IPS-18c (cell line): ENCODE measurements around the gene RAMP3.

Experiments used
- H3K4me3 ChIP-seq: 2 replicates; pipeline ENCODE4 v1.7.0; 2013; ENCODE audit warnings: low read depth, mild to moderate bottlenecking, low read length, moderate library complexity; ENCODE audit not compliant: insufficient read depth
- H3K9me3 ChIP-seq: one replicate; pipeline ENCODE4 v1.6.1; 2013; ENCODE audit warnings: mild to moderate bottlenecking, low read length, moderate library complexity; ENCODE audit not compliant: control insufficient read depth, insufficient read depth

Gene RAMP3

DNA sequence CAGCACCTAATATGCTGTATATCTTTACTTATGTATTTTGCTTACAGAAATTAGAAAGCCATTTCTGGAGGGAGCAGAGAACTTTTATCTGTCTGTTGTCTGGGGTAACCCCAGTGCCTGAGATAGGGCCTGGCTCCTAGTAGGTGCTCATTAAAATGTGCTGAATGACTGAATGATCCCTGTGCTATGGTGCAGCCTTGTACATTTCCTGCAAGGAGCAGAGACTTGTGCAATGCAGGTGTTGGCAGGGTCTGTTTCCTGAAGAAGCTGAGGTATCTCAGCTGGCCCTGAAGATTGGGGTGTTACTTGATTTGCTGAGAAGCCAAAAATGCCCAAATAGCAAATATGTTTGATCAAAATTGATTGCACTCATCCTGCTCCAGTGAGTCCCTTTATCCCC is 65.5 kb downstream of the RAMP3 start:
- H3K9me3 ChIP-seq = no peaks in the 10 kb centered on the region

GRCh38 chr7:45223728-45224630 is 66.4 kb downstream of the RAMP3 start:
- H3K9me3 ChIP-seq = no peaks in the 10 kb centered on the region
- no peak overlapping the region for H3K4me3 ChIP-seq

More for the DNA sequence above, 65.5 kb downstream of the RAMP3 start:
- H3K4me3 ChIP-seq = no peak overlapping the region

DNA sequence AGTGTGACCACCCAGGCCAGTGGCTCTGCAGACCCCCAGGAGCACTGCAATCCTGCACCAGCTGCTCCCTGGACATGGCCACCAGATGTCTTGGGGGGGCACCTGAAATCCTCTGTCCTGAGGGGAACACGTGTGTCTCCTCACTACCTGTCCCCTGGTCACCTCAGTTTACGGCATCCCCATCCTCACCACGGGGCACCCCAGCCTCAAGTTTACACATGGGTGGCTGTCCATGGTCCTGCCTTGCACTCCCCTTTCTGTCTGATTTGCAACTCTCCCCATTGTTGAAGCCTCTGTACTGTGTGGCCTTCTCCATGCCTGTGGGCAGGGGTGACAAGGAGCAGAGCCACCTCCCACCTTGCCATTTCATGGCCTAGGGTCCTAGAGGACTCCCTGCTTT is 67.2 kb downstream of the RAMP3 start:
- no peak overlapping the region for H3K4me3 ChIP-seq
- H3K9me3 ChIP-seq = no peaks in the 10 kb centered on the region

DNA sequence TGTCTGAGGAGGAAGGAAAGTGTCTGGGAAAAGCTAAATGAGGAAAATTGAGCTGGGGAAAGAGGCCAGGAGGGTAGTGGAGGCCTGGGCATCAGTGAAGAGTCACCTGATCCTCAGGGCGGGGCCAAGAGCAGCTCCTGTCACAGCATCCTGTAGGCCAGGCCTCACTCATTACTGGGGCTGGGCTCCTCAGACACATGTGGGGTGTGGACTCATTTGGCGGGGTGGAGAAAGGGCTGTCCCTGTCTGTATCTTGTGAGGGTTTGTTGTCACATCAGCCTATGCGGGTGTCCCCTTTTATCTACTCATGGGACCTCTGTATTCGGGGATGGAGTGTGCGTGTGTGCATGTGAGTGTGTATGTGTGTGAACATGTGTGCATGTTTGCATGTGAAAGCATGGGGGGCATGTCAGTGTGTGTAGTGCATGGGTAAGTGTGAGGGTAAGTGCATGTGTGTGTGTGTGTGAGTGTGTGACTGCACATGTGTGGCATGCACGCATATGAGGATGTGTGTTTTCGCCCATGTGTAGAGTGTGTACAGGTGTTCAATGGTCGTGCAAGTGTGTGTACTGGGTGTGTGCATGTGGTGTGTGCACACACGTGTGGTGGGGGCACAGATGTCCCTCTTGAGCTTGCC is 67.8 kb downstream of the RAMP3 start:
- H3K9me3 ChIP-seq = no peaks in the 10 kb centered on the region
- no peak overlapping the region for H3K4me3 ChIP-seq

DNA sequence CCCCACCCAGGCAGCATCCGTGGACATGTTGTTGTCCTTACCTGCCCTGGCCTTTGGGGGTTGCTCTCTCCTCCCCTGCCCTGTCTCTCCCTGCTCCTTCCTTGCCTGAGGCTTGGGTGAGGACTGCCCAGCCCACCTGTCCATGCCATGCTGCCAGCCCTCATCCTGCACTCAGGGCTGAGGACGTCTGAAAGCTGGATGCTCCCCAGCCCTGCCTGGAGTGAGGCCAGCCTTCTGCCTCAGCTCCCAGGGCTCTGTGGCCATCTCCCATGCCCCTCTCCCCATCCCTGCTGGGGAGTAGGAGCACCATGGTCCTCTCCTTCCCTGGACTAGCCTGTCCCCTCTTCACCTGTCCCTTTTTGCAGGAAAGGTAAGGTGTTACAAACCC is 68.4 kb downstream of the RAMP3 start:
- no peaks in the 10 kb centered on the region for H3K9me3 ChIP-seq
- H3K4me3 ChIP-seq = no peak overlapping the region

- Histone ChIP-seq H3K4me3 (no peak overlapping the region), H3K9me3 (no peaks in the 10 kb centered on the region)
These were observed 71.7 kb downstream of the RAMP3 start for GRCh38 chr7:45229156-45229920.

DNA sequence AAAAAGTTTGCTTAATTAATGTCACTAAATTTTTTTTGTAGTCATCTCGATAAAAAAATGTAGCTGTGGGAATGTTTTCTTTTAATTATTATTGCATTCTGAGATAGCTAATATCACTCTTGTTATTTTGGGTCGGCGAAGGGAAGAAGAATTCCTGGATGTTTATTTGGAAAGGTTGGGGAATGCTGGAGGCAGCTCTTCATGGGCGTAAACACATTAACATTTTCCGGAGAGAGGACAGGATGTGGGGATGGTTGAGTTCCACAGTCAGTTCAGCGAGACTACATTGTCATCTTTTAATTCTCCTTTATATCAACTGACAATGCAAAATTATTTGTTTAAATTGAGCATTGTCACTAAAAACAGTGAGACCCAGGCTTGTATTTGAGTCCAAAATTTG is 72.5 kb downstream of the RAMP3 start:
- H3K9me3 ChIP-seq = no peaks in the 10 kb centered on the region
- H3K4me3 ChIP-seq = no peak overlapping the region

GRCh38 chr7:45230611-45231165 is 73.1 kb downstream of the RAMP3 start:
- no peak overlapping the region for H3K4me3 ChIP-seq
- H3K9me3 ChIP-seq = no peaks in the 10 kb centered on the region

GRCh38 chr7:45233249-45233775 is 75.7 kb downstream of the RAMP3 start:
- no peaks in the 10 kb centered on the region for H3K9me3 ChIP-seq
- H3K4me3 ChIP-seq = no peak overlapping the region
